ENCODE results near the gene METTL24.

DNA sequence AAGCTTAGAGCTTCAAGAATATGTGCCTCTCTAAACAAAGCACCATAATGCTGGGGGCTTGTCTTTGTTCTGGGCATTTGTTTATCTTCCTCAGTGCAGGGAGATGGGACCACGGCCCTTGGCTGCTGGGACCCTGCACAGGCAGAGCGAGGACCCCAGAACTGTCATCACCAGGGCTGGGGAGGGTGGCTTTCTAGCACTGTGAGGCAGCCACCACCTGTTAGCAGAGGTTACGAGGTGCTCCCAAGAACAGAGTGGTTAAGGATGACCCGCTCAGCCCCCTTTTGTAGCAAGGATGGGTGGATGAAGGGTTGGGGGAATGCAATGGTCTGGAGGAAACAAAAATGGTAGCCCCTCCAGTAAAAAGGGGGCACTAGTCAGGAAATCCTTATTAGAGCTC is 34.9 kb downstream of the METTL24 start:
- TF ChIP-seq, protein P1, sequence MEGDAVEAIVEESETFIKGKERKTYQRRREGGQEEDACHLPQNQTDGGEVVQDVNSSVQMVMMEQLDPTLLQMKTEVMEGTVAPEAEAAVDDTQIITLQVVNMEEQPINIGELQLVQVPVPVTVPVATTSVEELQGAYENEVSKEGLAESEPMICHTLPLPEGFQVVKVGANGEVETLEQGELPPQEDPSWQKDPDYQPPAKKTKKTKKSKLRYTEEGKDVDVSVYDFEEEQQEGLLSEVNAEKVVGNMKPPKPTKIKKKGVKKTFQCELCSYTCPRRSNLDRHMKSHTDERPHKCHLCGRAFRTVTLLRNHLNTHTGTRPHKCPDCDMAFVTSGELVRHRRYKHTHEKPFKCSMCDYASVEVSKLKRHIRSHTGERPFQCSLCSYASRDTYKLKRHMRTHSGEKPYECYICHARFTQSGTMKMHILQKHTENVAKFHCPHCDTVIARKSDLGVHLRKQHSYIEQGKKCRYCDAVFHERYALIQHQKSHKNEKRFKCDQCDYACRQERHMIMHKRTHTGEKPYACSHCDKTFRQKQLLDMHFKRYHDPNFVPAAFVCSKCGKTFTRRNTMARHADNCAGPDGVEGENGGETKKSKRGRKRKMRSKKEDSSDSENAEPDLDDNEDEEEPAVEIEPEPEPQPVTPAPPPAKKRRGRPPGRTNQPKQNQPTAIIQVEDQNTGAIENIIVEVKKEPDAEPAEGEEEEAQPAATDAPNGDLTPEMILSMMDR (IDR thresholded peaks at IDR 0.05) = no peak
- no peak for TF ChIP-seq POLR2A (IDR thresholded peaks at IDR 0.05)
